ENCODE results near the gene CORO2A. TPM values are rescaled to one million over a fixed set of nuclear protein-coding genes. Genes with fewer than 3 reads are reported as not detected.
A peak's percentile ranks its signal among the peaks of the same experiment; 100 is the strongest.

Gene CORO2A
- 0.36 and 0.57 TPM in 2 replicates for total RNA-seq (ENCODE audit: low replicate concordance)

DNA sequence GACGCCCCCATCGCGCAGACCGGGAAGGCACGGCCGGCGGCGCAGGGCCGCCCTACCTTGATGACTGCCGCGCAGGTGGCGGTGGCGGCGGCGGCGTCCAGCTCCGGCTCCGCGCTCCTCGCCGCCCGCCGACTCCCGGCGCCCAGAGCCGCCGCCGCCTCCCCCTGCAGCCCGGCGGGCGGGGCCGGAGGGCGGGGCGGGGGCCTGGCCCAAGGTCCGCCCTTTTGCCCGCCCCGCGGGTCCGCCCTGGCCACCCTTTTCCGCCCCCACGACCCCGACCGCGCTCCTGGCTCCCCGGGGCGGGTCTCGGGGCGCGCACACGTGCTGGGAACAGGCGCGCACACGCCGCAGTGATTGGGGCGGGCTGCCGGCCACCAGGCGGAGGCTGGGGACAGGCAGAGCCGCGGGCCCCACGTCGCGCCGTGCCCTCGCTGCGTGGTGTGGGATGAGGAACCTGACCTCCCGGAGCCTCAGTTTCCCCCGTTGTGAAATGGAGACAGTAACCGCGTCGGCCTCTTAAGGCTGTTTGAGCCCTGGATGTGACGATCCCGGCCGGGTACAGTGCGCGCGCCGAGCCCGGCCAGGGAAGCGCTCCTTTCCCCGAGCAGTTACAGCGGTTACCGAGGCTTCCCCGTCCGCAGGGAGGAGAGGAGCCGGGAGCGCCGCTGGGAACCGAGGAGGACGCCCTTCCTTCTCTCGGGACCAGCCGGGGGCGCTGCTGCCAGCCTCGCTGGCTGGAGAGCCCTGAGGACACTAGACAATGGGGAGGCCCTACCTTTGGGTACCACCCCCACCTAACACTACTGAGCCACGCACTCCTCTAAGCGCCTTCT is at the start of gene CORO2A:
Gene CORO2A, minus strand, starts transcription at position 135 of the 833 bp plus-strand sequence. CDS start 34,977 bp downstream, outside the sequence.
- TF ChIP-seq, protein P1, sequence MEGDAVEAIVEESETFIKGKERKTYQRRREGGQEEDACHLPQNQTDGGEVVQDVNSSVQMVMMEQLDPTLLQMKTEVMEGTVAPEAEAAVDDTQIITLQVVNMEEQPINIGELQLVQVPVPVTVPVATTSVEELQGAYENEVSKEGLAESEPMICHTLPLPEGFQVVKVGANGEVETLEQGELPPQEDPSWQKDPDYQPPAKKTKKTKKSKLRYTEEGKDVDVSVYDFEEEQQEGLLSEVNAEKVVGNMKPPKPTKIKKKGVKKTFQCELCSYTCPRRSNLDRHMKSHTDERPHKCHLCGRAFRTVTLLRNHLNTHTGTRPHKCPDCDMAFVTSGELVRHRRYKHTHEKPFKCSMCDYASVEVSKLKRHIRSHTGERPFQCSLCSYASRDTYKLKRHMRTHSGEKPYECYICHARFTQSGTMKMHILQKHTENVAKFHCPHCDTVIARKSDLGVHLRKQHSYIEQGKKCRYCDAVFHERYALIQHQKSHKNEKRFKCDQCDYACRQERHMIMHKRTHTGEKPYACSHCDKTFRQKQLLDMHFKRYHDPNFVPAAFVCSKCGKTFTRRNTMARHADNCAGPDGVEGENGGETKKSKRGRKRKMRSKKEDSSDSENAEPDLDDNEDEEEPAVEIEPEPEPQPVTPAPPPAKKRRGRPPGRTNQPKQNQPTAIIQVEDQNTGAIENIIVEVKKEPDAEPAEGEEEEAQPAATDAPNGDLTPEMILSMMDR (IDR thresholded peaks at IDR 0.05; ENCODE audit: insufficient read depth, low read length) = peak; percentile 48
- H3K4me3 ChIP-seq (ENCODE audit: low read depth, low read length) = peak within 1 kb of the TSS; percentile 73
- DNase-seq (ENCODE audit: low read depth) = peak; percentile 41

DNA sequence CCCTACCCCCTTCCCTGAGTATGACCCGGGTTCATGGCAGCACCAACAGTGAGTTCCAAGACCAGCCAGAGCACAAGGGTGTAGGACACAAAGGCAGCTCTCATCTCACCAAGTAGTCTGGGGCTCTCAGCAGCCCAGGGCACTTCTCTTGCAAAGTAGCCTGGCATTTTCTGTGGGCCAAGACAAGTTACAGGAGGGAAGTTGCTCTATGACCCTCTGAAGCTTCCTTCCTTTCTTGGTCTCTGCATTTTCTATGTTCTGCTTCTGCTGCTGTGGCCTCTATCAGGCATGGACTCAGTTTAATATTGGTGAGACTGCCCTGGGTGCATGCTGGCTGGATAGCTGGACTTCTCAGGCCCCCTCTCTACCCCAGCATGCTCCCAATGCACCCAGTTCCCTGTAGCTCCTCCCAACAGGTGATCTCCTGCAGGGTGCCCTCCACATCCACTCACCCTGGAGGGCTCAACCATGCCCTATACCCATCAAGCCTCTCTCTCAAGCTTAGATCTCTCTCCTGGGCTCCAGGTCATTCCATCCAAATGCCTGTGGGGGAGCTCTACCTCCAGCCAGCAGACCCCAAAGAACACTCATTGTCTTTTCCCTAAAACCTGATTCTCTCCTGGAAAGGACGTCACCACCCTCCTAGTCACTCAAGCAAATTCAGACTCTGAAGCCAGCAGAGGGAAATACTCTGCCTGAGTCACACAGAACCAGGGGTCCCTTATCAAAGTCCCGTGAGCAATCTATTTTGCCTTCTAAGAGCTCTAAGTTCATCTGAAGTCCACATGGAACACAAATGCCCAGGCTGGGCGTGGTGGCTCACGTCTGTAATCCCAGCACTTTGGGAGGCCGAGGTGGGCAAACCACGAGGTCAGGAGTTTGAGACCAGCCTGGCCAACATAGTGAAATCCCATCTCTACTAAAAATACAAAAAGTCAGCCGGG is 49.2 kb upstream of the CORO2A start:
- TF ChIP-seq, protein P1 (IDR thresholded peaks at IDR 0.05; ENCODE audit: insufficient read depth, low read length) = no peak
- no peak overlapping the region for H3K4me3 ChIP-seq (ENCODE audit: low read depth, low read length)
- DNase-seq (ENCODE audit: low read depth) = no peak

DNA sequence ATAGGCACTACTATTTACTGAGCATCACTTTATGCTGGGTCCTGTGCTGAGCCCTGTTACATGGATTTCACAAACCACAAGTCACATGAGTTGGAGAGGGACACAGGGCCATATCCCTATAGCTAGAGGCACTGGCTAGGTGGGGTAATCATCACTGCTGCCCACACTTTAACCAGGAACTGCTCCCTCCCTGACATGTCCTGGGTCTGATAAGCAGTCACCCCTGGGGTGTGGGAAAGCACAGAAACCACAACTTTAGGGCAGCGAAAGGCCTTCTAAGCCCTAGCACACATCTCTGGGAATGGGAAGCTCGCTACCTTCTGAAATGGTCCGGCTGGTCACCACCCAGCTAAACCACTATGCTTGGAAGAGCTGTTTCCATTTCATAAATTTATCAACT is 48.0 kb upstream of the CORO2A start:
- H3K4me3 ChIP-seq (ENCODE audit: low read depth, low read length) = no peak overlapping the region
- TF ChIP-seq, protein P1 (IDR thresholded peaks at IDR 0.05; ENCODE audit: insufficient read depth, low read length) = no peak
- DNase-seq (ENCODE audit: low read depth) = no peak

DNA sequence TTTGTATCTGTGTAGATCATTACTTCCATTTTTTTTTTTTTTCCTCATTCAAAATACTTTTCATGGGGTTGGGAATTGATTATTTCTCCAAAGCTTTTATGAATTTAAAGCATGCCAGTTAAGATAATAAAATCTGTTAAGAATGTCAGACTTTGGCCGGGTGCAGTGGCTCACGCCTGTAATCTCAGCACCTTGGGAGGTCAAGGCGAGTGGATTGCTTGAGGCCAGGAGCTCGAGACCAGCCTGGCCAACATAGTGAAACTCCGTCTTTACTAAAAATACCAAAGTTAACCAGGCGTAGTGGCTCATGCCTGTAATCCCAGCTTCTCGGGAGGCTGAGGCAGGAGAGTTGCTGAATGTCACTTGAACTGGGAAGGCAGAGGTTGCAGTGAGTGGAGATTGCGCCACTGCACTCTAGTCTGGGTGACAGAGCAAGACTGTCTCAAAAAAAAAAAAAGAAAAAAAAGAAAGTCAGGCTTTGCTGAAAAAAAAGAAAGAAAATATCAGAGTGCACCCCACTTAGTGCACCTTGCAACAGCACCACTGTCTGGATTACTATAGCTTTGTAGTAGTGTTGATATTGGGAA is 44.6 kb upstream of the CORO2A start:
- TF ChIP-seq, protein P1 (IDR thresholded peaks at IDR 0.05; ENCODE audit: insufficient read depth, low read length) = no peak
- no peak for DNase-seq (ENCODE audit: low read depth)

GRCh38 chr9:98235126-98235525 is 42.7 kb upstream of the CORO2A start:
- TF ChIP-seq, protein P1 (IDR thresholded peaks at IDR 0.05; ENCODE audit: insufficient read depth, low read length) = no peak
- no peak for DNase-seq (ENCODE audit: low read depth)
- no peak overlapping the region for H3K4me3 ChIP-seq (ENCODE audit: low read depth, low read length)

More for the DNA sequence above, 44.6 kb upstream of the CORO2A start:
- H3K4me3 ChIP-seq (ENCODE audit: low read depth, low read length) = no peak overlapping the region

- TF ChIP-seq, protein P1 (IDR thresholded peaks at IDR 0.05; ENCODE audit: insufficient read depth, low read length) = no peak
- DNase-seq (ENCODE audit: low read depth) = no peak
- H3K4me3 ChIP-seq (ENCODE audit: low read depth, low read length) = no peak overlapping the region
Measured at GRCh38 chr9:98234245-98234825, 41.9 kb upstream of the CORO2A start.

Data from fibroblast of the aortic adventitia (primary cell).